ENCODE data around the gene SLC12A1.

DNA sequence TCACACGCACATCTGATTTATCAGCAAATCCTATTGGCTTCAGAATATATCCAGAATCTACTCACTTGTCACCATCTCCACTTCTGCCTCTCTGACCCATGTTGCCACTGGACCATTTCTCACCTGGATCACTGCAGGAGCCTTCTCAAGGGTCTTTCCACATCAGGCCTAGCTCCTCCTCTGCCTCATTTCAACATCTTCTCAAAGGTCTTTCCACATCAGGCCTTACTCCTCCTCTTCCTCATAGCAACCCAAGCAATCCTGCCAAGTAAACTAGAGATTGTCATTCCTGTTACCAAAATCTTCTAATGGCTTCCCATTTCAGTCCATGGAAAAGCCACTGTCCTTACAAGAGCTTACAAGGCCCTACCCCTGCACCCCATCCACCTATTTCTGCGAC lies 107.1 kb downstream of the SLC12A1 start:
- TF ChIP-seq, protein P1, sequence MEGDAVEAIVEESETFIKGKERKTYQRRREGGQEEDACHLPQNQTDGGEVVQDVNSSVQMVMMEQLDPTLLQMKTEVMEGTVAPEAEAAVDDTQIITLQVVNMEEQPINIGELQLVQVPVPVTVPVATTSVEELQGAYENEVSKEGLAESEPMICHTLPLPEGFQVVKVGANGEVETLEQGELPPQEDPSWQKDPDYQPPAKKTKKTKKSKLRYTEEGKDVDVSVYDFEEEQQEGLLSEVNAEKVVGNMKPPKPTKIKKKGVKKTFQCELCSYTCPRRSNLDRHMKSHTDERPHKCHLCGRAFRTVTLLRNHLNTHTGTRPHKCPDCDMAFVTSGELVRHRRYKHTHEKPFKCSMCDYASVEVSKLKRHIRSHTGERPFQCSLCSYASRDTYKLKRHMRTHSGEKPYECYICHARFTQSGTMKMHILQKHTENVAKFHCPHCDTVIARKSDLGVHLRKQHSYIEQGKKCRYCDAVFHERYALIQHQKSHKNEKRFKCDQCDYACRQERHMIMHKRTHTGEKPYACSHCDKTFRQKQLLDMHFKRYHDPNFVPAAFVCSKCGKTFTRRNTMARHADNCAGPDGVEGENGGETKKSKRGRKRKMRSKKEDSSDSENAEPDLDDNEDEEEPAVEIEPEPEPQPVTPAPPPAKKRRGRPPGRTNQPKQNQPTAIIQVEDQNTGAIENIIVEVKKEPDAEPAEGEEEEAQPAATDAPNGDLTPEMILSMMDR (IDR thresholded peaks at IDR 0.05): no peak
- TF ChIP-seq POLR2A (IDR thresholded peaks at IDR 0.05): no peak

All from heart left ventricle (tissue), 13 donors.